OCI-LY1 (cell line): Measurements from ENCODE around the gene DGKG.

Experiments
- CTCF ChIP-seq: fragments of 200-600 bp; sonication (generic), shearing (Covaris generic); IDR thresholded peaks from 2 replicates; pipeline ENCODE4 v1.5.1; 2017; ENCODE audit warnings: mild to moderate bottlenecking, antibody characterized with exemption, low read length, moderate library complexity, mixed read lengths
- EZH2 ChIP-seq: fragments of 200-600 bp; sonication (generic), shearing (Covaris generic); IDR thresholded peaks from 2 replicates; pipeline ENCODE4 v1.8.0; 2017; ENCODE audit warnings: borderline replicate concordance, mixed run types, mild to moderate bottlenecking, antibody characterized with exemption, low read length, moderate library complexity, mixed read lengths

- TF ChIP-seq CTCF (no peak), EZH2 (no peak)
Measured at GRCh38 chr3:186210852-186211500, 151.1 kb downstream of the DGKG start.
